PFSK-1 (cell line): Measurements from ENCODE around the gene SPTBN4.

Experiments
- FOXP2 ChIP-seq: optimal IDR thresholded peaks from 2 replicates; pipeline ENCODE3; 2011; ENCODE audit warnings: borderline replicate concordance, control low read depth, inconsistent platforms; ENCODE audit not compliant: insufficient read depth; ENCODE audit errors: extremely low read length, extremely low read depth
- POLR2AphosphoS5 ChIP-seq: IDR thresholded peaks from 2 replicates; pipeline ENCODE4 v1.6.1; 2012; ENCODE audit warnings: low read depth, mild to moderate bottlenecking, control low read depth, low read length, moderate library complexity
- SIN3A ChIP-seq: IDR thresholded peaks from 2 replicates; pipeline ENCODE4 v1.6.1; 2012; ENCODE audit warnings: mild to moderate bottlenecking, low read length, moderate library complexity, borderline replicate concordance; ENCODE audit not compliant: insufficient read depth
- TAF1 ChIP-seq: IDR thresholded peaks from 2 replicates; pipeline ENCODE4 v1.6.1; 2012; ENCODE audit warnings: low read length, control low read depth, borderline replicate concordance; ENCODE audit not compliant: insufficient read depth
- TF ChIP-seq, protein P1 (sequence below), 2 experiments: IDR thresholded peaks; 2 replicates each; pipeline versions ENCODE4 v1.6.1 to v1.8.0; 2011 to 2012; ENCODE audit warnings: low read depth in 2 of 2, low read length in 2 of 2, control low read depth in 1 of 2, inconsistent platforms in 1 of 2, mild to moderate bottlenecking in 1 of 2, moderate library complexity in 1 of 2; ENCODE audit not compliant: insufficient read depth in 1 of 2

Gene SPTBN4

DNA sequence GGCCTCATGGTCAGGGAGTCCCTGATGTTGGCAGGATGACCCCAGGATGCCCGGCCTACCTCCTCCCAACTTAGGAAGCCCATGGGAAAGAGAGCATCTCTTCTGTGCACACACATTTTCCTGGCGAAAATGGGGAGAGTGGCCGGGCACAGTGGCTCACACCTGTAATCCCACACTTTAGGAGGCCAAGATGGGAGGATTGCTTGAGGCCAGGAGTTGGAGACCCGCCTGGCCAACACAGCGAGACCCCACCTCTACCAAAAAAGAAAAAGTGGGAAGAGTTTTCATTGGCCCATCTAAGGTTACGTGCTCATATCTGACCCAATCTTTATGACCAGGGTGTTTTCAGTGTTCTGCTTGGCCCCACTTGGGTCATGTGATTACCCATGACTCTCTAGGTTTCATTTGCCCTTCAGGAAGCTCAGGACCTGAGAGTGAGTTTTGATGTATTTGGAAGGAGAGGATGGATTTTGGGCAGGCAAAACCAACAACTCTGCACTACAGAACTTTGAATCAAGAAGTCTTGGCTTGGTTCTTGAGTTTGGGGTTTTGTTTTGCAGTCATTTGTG lies 76.3 kb downstream of the SPTBN4 start:
- TF ChIP-seq, protein P1, sequence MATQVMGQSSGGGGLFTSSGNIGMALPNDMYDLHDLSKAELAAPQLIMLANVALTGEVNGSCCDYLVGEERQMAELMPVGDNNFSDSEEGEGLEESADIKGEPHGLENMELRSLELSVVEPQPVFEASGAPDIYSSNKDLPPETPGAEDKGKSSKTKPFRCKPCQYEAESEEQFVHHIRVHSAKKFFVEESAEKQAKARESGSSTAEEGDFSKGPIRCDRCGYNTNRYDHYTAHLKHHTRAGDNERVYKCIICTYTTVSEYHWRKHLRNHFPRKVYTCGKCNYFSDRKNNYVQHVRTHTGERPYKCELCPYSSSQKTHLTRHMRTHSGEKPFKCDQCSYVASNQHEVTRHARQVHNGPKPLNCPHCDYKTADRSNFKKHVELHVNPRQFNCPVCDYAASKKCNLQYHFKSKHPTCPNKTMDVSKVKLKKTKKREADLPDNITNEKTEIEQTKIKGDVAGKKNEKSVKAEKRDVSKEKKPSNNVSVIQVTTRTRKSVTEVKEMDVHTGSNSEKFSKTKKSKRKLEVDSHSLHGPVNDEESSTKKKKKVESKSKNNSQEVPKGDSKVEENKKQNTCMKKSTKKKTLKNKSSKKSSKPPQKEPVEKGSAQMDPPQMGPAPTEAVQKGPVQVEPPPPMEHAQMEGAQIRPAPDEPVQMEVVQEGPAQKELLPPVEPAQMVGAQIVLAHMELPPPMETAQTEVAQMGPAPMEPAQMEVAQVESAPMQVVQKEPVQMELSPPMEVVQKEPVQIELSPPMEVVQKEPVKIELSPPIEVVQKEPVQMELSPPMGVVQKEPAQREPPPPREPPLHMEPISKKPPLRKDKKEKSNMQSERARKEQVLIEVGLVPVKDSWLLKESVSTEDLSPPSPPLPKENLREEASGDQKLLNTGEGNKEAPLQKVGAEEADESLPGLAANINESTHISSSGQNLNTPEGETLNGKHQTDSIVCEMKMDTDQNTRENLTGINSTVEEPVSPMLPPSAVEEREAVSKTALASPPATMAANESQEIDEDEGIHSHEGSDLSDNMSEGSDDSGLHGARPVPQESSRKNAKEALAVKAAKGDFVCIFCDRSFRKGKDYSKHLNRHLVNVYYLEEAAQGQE (IDR thresholded peaks at IDR 0.05; ENCODE audit: insufficient read depth in 1 of 2, low read depth in 2 of 2, low read length in 2 of 2), result no peak
- TF ChIP-seq TAF1 (no peak), POLR2AphosphoS5 (no peak), SIN3A (no peak), FOXP2 (no peak)

DNA sequence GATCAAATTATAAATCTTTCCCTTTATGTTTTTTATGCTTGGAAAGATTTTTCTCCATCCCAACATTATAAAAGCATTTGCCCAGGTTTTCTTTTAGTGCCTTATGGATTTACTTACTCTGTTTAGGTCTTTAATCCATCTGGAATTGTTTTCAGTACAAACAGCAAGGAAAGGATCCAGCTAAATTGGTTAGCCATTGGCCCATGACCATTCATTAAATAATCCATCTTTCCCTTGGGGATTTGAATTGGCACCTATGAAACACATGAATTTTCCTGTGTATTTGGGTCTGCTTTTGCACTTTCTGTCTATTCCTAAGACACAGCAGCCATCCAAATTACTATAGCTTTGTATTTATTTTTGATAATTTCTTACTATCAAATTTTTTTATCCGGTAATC lies 81.0 kb downstream of the SPTBN4 start:
- TF ChIP-seq, protein P1 (IDR thresholded peaks at IDR 0.05; ENCODE audit: insufficient read depth in 1 of 2, low read depth in 2 of 2, low read length in 2 of 2), result no peak
- TF ChIP-seq FOXP2, result no peak
- TF ChIP-seq TAF1, result no peak
- TF ChIP-seq POLR2AphosphoS5, result no peak
- no peak for TF ChIP-seq SIN3A

DNA sequence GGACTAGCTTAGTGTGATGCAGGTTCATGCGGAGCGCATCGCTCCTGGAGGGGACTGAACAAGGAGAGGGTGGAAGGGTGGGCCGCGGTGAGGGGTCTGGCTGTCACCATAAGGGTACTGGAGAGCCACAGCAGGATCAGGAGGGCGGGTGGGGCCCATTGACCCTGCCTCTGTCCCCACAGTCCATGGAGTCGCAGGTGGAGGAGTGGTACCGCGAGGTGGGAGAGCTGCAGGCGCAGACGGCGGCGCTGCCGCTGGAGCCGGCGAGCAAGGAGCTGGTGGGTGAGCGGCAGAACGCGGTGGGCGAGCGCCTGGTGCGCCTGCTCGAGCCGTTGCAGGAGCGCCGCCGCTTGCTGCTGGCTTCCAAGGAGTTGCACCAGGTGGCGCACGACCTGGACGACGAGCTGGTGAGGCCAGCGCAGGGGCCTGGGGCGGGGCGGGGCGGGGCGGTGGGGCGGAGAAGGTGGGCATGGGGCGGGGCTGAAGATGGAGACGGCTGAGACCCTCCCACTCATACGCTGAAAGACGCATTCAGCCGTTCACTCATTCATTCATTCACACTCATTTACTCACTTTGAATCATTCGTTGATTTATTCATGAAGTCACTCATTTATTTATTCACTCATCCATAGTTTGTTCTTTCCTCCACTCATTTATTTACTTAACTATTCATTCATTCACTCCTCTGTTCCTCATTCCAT lies 82.4 kb downstream of the SPTBN4 start:
- TF ChIP-seq SIN3A (no peak), TAF1 (no peak), FOXP2 (no peak), POLR2AphosphoS5 (no peak)
- TF ChIP-seq, protein P1 (IDR thresholded peaks at IDR 0.05; ENCODE audit: insufficient read depth in 1 of 2, low read depth in 2 of 2, low read length in 2 of 2), result no peak

GRCh38 chr19:40550951-40551350 lies 84.2 kb downstream of the SPTBN4 start:
- TF ChIP-seq, protein P1 (IDR thresholded peaks at IDR 0.05; ENCODE audit: insufficient read depth in 1 of 2, low read depth in 2 of 2, low read length in 2 of 2), result no peak
- TF ChIP-seq FOXP2, result no peak
- TF ChIP-seq POLR2AphosphoS5, result no peak
- TF ChIP-seq SIN3A, result no peak
- TF ChIP-seq TAF1, result no peak
